ENCODE results near the gene PITPNM2. TPM values are rescaled to one million over a fixed set of nuclear protein-coding genes. Genes with fewer than 3 reads are reported as not detected.

PITPNM2 gene
- total RNA-seq: 7.5 and 7.6 TPM in 2 replicates

GRCh38 chr12:123150744-123151456, at the start of gene PITPNM2:
Gene PITPNM2 (minus strand): TSS chr12:123151090. CDS start chr12:123034590, 116,500 bp downstream.

Other genes starting within 250 kb of the PITPNM2 start
- gene ABCB9, start 184.6 kb downstream of the PITPNM2 start, total RNA-seq: 8.3 and 9.4 TPM in 2 replicates
- 7.1 and 9.4 TPM in 2 replicates for gene OGFOD2, start 175.8 kb downstream of the PITPNM2 start, total RNA-seq
- 140 and 154 TPM in 2 replicates for gene ARL6IP4, start 170.4 kb downstream of the PITPNM2 start, total RNA-seq
- 48.5 and 51.8 TPM in 2 replicates for gene MPHOSPH9, start 82.1 kb upstream of the PITPNM2 start, total RNA-seq
- 11.5 and 12.2 TPM in 2 replicates for gene MTRFR, start 82.3 kb upstream of the PITPNM2 start, total RNA-seq
- gene CDK2AP1, start 120.8 kb upstream of the PITPNM2 start, total RNA-seq: 274 and 291 TPM in 2 replicates
- gene SBNO1, start 213.8 kb upstream of the PITPNM2 start, total RNA-seq: 33.6 and 41.1 TPM in 2 replicates
- 45.5 and 49.0 TPM in 2 replicates for gene KMT5A, start 233.0 kb upstream of the PITPNM2 start, total RNA-seq